HuH-7 (cell line): ENCODE measurements around the gene TRIM38.
"Not testable (repeated sequence)": the region's sequence is repeated elsewhere in the genome, so short reads cannot be mapped to it uniquely, and the experiment has no call there.

Experiments
- DNase-seq: peaks from one replicate; pipeline ENCODE4 v3.0.0; 2011; ENCODE audit warnings: low spot score

Gene TRIM38

DNA sequence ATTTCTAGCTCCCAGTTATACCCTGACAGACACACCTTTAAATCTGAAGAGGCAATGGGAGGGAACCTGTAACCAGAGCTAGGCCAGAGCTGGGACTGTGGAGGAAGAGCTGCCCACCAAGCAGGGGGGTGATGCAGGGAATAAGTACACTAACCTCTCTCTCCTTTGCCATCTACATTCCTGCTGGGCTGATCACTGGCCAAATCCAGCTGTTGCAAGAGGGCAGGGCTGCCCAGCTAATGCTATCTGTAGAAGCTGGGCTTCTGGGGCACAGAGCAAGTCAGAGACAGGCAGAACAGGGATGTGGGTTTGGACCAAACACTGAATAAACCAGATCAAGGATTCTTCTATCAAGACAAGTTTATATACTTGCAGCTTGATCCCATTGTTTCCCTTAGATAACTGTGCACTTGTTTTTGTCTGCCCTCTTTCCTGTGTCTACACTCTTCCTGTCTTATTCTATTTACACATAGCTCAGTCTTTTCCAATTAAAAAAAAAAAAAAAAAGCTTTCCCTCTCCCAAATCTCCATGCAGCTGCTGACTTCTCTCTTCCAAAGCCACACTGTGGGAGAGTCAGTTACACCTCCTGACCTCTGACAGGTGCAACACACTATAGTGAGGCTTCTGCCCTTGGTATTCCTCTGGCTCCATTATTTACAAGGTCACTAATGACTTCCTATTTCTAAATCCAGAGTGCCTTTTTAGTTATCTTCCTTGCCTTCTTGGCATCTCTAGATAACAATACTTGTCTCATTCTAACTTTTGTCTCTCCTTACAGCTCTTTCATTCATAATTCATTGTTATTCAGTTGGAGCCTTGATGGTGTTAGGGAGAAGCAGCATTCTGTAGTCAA, 43.7 kb downstream of the TRIM38 start:
- no peak for DNase-seq

- DNase-seq = not testable (repeated sequence)
Measured at GRCh38 chr6:26006940-26007305, 44.3 kb downstream of the TRIM38 start.

DNA sequence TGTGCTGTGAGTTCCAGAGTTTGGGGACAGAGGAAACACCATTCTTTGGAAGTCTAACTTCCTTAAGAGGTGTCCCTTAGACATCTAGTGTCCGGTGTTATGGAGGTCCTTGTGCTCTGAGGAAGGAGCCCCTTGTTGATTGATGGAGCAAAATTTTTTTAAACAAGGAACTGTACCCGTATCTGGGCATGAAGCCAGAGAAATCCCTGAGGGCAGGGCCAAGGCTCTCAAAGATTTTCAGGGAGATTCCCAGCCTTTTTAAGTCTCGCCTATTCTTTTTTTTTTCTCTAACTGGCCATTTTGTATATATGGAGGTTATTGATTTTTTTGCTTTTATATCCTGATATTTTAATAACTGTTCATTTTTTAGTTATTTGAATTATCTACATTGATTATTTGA, 45.9 kb downstream of the TRIM38 start:
- DNase-seq = no peak

GRCh38 chr6:26009817-26010216, 47.2 kb downstream of the TRIM38 start:
- DNase-seq = no peak

GRCh38 chr6:26012061-26012460, 49.5 kb downstream of the TRIM38 start:
- no peak for DNase-seq

GRCh38 chr6:26014386-26014785, 51.8 kb downstream of the TRIM38 start:
- not testable (repeated sequence) for DNase-seq

GRCh38 chr6:26016245-26016962, 53.8 kb downstream of the TRIM38 start:
- DNase-seq = no peak

DNA sequence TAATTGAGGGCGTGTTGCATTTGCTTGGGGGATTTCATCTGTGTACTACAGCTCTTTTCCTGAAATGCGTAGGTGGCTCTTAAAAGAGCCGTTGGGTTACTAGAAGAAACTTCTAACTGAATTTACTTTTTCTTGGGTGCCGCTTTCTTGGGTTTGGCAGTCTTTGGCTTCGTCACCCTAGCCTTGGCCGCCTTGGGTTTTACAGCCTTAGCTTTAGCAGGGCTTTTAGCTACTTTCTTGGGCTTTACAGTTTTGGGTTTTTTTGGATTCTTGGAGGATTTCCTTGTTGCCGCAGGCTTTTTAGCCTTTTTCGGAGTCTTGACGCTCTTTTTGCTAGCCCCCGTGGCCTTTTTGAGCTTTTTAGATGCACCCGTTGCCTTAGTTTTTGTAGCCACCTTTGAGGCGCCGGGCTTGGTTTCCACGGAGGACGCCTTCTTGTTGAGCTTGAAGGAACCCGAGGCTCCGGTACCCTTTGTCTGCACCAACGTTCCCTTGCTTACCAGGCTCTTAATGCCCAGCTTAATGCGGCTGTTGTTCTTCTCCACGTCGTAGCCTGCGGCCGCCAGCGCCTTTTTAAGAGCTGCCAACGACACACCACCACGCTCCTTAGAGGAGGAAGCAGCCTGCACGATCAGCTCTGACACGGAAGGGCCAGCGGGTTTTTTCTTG, 54.5 kb downstream of the TRIM38 start:
- DNase-seq = no peak

DNA sequence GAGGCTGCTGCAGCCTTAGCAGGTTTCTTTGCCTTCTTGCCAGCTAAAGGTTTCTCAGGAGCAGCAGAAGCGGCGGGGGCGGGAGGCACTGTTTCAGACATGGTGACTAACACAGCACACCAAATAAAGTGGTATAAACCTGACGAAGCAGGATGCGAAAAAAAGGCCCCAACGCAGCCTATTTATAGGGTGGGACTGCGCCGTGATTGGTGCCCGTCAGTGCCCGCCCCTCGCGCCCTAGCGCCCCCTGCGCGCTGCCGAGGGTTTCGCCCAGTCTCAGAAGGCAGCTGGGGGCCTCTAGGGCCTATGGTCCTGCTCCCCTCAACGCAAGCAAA, 55.0 kb downstream of the TRIM38 start:
- DNase-seq = no peak

DNA sequence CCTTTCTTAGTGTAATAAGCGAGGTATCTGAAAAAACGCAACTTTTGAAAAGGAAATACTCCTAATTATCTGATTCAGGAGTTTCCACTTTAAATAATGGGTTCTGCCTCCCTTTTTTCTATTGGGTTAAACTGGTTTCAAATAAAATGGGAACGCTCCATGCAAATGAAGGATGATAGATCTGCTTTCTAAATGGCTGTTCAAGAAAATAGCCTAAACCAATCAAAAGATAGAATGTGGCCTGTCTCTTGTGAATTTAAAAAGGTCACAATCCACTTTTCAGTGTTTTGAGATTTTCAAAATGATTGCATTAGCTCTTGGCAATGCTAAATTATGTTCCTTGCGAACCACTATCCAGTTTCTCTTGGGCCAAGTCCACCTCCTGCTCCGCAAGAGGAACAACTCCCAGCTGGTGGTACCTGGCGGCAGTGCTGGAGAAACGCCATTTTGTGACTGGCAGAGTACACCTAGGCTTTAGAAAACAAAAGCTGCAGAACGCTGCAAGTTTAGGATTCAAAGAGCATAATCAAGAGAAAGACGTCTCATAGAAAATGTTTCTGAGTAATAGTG, 56.7 kb downstream of the TRIM38 start:
- DNase-seq = no peak

- no peak for DNase-seq
Measured at GRCh38 chr6:26019967-26020328, 57.3 kb downstream of the TRIM38 start.

- peak; percentile 89 for DNase-seq
Measured at GRCh38 chr6:26020329-26021000, 57.9 kb downstream of the TRIM38 start.

DNA sequence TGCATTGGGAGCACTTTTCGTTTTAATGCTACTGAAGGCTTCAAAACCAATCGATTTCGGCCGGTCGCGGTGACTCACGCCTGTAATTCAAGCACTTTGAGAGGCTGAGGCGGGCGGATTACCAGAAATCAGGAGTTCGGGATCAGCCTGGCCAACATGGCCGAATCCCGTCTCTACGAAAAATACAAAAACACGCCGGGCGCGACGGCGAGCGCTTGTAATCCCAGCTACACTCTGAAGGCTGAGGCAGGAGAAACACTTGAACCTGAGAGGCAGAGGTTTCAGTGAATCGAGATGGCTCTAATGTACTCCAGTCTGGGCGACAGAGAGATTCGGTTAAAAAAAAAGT, 58.4 kb downstream of the TRIM38 start:
- DNase-seq = no peak

DNA sequence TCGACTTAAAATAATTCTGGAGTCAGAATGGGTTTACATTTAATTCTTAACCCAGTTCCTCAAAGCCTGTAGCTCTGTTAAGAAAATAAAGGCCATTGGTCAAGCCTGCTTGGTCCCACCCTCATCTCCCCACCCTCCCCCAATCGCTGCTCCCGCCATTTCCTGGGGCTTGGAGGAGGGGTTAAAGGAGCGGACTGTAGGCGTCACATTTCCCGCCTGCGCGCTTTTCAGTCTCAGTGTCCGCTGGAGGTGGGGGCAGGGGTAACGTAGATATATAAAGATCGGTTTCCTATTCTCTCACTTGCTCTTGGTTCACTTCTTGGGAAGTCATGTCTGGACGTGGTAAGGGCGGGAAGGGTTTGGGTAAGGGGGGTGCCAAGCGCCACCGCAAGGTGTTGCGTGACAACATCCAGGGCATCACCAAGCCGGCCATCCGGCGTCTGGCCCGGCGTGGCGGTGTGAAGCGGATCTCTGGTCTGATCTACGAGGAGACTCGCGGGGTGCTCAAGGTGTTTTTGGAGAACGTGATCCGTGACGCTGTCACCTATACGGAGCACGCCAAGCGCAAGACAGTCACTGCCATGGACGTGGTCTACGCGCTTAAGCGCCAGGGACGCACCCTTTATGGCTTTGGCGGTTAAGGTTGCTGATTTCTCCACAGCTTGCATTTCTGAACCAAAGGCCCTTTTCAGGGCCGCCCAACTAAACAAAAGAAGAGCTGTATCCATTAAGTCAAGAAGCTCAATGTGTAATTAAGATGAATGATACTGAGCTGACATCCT, 58.9 kb downstream of the TRIM38 start:
- DNase-seq = peak; percentile 84

DNA sequence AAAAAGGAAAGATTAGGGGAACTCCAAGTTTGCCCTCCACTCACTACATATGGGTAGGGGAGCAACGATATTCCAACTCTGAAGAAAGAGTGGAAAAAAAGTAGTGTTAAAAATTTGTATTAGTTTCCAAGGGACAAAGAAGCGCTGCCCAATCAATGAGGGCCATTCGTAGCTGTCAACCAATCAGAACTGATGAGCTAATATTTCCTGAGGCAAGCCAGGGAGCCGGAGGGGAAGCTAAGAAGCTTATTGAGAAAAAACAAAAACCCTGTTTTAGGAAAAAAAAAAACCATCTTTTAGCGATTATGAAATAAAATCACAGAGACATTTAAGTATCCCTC, 59.5 kb downstream of the TRIM38 start:
- DNase-seq = no peak

GRCh38 chr6:26022737-26023136, 60.1 kb downstream of the TRIM38 start:
- no peak for DNase-seq

- DNase-seq = no peak
Measured at GRCh38 chr6:26024651-26025046, 62.0 kb downstream of the TRIM38 start.

GRCh38 chr6:26025047-26025893, 62.7 kb downstream of the TRIM38 start:
- DNase-seq = no peak

DNA sequence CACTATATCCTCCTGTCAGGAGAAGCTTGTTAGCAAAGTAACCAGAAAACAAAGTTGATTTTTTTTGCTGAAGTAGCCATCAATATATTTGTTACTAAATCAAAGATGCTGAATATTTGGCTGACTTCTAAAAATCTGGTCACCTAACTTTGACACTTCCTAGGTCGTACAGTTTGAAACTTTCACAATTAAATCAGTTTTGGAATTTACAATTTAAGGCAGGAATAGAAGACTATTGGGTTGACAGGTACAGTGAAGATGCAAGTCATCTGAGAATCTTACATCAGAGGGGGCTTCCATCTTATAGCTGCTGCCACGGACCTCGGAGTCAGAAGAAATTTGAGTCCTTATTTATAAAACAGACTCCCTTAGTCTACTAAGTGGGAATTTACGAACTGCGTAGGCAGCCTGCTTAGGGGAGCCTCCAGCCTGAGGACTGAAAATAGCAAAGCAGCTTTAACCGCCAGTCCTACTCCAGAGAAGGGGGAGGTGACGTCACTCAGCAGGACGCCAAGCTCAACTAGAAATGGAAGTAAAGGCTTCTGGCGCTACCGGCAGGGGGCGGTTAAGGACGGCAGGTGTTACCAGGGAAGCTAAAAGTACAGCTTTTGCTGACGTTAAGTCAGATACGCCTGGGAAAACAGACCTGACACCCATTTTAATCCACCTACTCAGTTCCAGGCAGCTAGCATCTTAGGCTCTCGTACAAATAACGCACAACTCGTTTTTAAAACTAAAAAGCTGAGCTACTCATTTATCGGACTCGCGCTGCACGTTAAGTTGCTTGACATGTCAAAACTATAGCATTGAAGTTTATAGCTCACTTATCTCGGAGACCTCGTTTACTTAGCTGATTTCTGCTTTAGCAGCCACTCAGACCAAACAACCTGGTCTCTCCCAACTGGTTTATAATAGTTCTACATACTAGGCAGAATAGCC, 63.6 kb downstream of the TRIM38 start:
- no peak for DNase-seq
